Stimulated activated naive CD4-positive, alpha-beta T cell (primary cell): ENCODE measurements around the gene KLF1.

ENCODE experiments used
- DNase-seq, 6 experiments: peaks; one replicate each; lab custom pipeline; 2025; lab: John Stamatoyannopoulos, UW

KLF1 gene

DNA sequence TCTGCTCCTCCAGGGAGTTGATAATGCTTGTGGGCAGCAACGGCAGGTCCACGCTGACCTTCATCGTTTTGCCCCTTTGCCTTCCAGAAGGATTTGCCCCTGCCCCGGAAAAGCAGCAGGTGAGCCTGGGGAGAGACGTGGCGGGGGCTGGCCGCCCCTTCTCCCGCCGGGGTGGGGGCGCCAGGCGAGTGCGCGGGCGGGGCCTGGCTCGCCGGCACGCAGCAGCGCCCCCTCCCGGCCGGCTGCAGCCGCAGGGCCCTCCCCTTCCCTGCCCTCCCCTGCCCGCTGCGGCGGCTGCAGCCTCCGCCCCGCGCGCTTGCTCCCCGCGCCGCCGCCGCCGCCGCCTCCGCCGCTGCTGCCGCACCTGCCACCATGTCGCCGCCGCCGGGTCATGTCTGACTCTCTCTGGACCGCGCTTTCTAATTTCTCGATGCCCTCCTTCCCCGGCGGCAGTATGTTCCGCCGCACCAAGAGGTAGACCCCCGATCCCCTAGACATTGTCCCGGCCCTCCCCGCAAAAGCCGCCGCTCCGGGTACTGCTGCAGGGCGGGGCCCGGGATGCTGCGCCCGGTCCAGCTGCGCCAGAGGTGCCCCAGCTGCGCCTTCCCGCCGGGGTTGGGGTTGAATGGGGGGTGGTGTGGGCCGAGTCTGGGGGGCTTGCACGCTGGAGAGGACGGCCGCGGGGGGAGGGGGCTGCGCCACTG is 48.7 kb downstream of the KLF1 start, which contains the start of gene MAST1:
Gene MAST1, plus strand, starts transcription at position 334 of the 704 bp plus-strand sequence. Its CDS starts 58 bp downstream, at position 392.
- DNase-seq = peak in 4 of 6 experiments; percentile 14 to 51 (median 20)

DNA sequence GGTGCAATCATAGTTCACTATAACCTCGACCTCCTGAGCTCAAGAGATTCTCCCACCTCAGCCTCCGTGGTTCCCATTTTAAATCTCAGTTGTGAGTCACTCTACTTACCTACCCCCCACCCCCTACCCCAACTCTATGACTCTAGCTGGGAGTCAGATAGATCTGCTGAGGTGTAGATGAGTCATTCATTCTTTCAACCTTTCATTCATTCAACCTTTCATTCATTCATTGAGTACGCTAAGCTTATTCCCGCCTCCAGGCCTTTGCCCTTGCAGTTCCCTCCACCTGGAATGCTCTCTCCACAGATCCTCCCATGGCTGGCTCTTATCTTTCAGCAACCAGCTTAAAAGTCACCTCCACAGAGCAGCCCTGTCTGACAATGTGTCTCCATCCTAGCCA is 49.8 kb downstream of the KLF1 start:
- DNase-seq = no peak

DNA sequence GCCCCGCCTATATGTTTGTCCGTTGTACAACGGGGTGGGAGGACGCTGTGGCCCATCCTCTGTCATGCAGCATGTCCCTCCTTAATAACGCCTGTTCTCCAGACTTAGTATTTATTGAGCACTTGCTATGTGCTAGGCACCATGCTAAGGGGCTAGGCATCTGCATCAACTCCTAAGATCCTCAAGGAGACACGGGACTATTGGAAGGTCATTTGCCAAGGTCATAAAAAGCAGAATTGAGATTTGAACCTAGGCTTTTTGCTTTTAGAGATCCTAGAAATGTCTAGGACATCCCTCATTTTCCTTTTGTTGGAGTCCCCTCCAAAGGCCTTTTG is 50.5 kb downstream of the KLF1 start:
- no peak for DNase-seq

DNA sequence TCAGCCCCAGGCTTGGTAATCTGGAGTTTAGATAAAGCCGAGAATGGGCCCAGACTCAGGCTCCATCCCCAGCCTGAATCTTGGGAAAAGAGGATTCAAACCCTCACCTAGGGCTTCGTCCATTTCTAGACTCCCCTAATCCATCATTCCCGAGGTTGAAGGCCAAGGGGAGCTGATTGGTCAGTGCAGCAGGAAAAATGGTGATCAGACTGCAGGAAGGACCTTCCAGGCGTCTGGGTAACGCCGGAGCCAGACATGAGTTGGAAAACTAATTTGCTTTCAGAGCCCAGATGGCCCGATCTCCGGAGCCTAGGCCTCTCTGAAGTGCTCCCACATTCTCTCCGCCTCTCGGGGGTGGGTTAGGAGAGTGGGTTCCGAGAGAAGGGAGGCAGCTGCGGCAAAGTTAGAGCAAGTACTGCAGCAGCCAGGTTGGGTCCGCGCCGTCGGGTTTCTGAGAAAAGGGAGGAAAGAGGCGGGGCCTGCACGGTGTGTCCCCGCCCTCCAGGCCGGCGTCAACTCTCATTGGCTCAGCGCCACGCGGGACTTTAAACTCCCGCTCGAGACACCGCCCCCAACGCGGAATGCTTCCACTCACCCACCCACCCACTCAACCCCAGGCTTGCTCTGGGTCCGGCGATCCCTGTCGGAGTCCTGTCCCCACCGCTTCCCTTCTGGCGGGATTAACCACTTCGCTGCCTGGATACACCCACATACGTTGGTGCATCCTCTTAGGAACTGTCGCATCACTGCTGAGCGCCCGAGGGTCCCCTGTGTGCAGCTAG is 51.8 kb downstream of the KLF1 start:
- DNase-seq = peak in 3 of 6 experiments; percentile 15 to 34 (median 15)

DNA sequence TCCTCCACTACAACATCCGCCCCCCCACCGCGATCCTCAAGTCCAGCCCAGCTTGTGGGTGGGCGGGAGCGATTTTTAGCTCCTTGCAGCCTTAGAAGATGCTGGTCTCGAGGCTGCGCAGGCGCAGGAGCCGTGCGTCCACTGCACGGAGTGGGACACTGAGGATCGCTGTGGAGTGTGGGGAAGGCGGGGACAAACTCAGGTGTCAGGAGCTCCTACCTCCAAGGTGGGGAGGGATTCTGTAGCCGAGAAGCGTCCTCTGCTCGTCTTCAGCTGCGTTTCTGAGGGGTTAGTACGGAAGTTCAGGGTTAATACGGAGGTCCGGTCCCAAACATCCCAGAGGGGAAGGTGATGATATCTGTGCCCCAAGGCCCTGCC is 52.4 kb downstream of the KLF1 start, which contains the start of gene RTBDN:
Gene RTBDN, minus strand, starts transcription at position 14 of the 378 bp plus-strand sequence. CDS start 4,600 bp downstream, outside the sequence.
- DNase-seq = no peak
